PC-3 (cell line): ENCODE measurements around the gene FAM241B. TPM values are rescaled to one million over a fixed set of nuclear protein-coding genes. Genes with fewer than 3 reads are reported as not detected.

Experiments used
- ATAC-seq: fragments of 200-7000 bp; cut with Tn5 transposase; 2 replicates; pipeline ENCODE4 v1.9.1; 2020; ENCODE audit warnings: mild to moderate bottlenecking, moderate library complexity
- BruUV-seq: library from RNA; stranded (reverse); fragments of 400-500 nt; replicated peaks from 2 replicates; lab custom pipeline; 2021; lab: Mats Ljungman, UMichigan
- CTCF ChIA-PET: fragments of 300-600 bp; sonication (Branson Sonifier 250); formaldehyde crosslinking; loops from one replicate; lab custom pipeline; 2022; ENCODE audit warnings: antibody characterized with exemption; lab: Charles Lee
- POLR2A ChIA-PET: fragments of 300-600 bp; sonication (Branson Sonifier 250); formaldehyde crosslinking; loops from one replicate; lab custom pipeline; 2022; ENCODE audit warnings: antibody characterized with exemption; ENCODE audit not compliant: unreplicated experiment; lab: Charles Lee
- DNase-seq: peaks from one replicate; pipeline ENCODE4 v3.0.0-alpha.2; 2015
- H2AFZ ChIP-seq: fragments of 300-600 bp; sonication (generic); 2 replicates; pipeline ENCODE4 v1.6.0; 2016; ENCODE audit warnings: antibody characterized with exemption, low read length
- H3F3A ChIP-seq: fragments of 300-600 bp; sonication (generic); one replicate; pipeline ENCODE4 v1.6.0; 2017; ENCODE audit warnings: antibody characterized with exemption, low read length, control low read depth, mild to moderate bottlenecking; ENCODE audit not compliant: unreplicated experiment
- H3K27ac ChIP-seq: fragments of 300-600 bp; sonication (generic); 2 replicates; pipeline ENCODE4 v1.5.1; 2016; ENCODE audit warnings: mild to moderate bottlenecking, low read length
- H3K27me3 ChIP-seq: fragments of 300-600 bp; sonication (generic); 2 replicates; pipeline ENCODE4 v1.6.1; 2016; ENCODE audit warnings: low read length, mixed read lengths
- H3K36me3 ChIP-seq: fragments of 300-600 bp; sonication (generic); 2 replicates; pipeline ENCODE4 v1.6.1; 2016; ENCODE audit warnings: low read depth, mixed run types, low read length, mixed read lengths
- H3K4me1 ChIP-seq: fragments of 300-600 bp; sonication (generic); 2 replicates; pipeline ENCODE4 v1.5.1; 2016; ENCODE audit warnings: low read length; ENCODE audit not compliant: insufficient read depth
- H3K4me2 ChIP-seq: fragments of 300-600 bp; sonication (generic); 2 replicates; pipeline ENCODE4 v1.6.0; 2016; ENCODE audit warnings: low read length
- H3K4me3 ChIP-seq: fragments of 300-600 bp; sonication (generic); 2 replicates; pipeline ENCODE4 v1.5.1; 2016; ENCODE audit warnings: mild to moderate bottlenecking, low read length, mixed read lengths
- H3K79me2 ChIP-seq: fragments of 300-600 bp; sonication (generic); 2 replicates; pipeline ENCODE4 v1.6.1; 2017; ENCODE audit warnings: low read length, mixed read lengths
- H3K9ac ChIP-seq: fragments of 300-600 bp; sonication (generic); 2 replicates; pipeline ENCODE4 v1.6.0; 2016; ENCODE audit warnings: mild to moderate bottlenecking, low read length
- H3K9me2 ChIP-seq: fragments of 300-600 bp; sonication (generic); replicated peaks from 2 replicates; pipeline ENCODE4 v1.6.1; 2016; ENCODE audit warnings: mixed run types, low read length, mixed read lengths
- H3K9me3 ChIP-seq: fragments of 300-600 bp; sonication (generic); 2 replicates; pipeline ENCODE4 v1.6.1; 2016; ENCODE audit warnings: low read length, mixed read lengths
- H4K20me1 ChIP-seq: fragments of 300-600 bp; sonication (generic); 2 replicates; pipeline ENCODE4 v1.6.1; 2016; ENCODE audit warnings: low read length, mixed read lengths
- CTCF ChIP-seq: fragments of 300-600 bp; sonication (generic); conservative IDR thresholded peaks from 2 replicates; pipeline ENCODE4 v1.5.1; 2017; ENCODE audit warnings: antibody characterized with exemption, low read depth, mild to moderate bottlenecking, low read length
- EZH2 ChIP-seq: fragments of 300-600 bp; sonication (generic); IDR thresholded peaks from one replicate; pipeline ENCODE4 v1.6.1; 2017; ENCODE audit warnings: antibody characterized with exemption, mild to moderate bottlenecking, low read length; ENCODE audit not compliant: unreplicated experiment
- EZH2phosphoT487 ChIP-seq: fragments of 300-600 bp; sonication (generic); IDR thresholded peaks from 2 replicates; pipeline ENCODE4 v1.6.1; 2018; ENCODE audit warnings: mild to moderate bottlenecking, antibody characterized with exemption, low read length, borderline replicate concordance
- intact Hi-C: fragments of 100-400 bp; cut with micrococcal nuclease; formaldehyde crosslinking; loops from 2 replicates; pipeline ENCODE4 v1.9.0; 2023
- total RNA-seq: library from RNA; depleted of rRNA; stranded (reverse); fragments of >200 nt; gene quantifications from 2 replicates; pipeline ENCODE4 v1.2.3, GENCODE V29; 2014

FAM241B gene
- total RNA-seq, 1 experiment from 2014 or later: 45.4 TPM

GRCh38 chr10:69626826-69627225 lies 3.2 kb upstream of the FAM241B start:
- H3F3A ChIP-seq: no peaks in the 10 kb centered on the region
- no peak overlapping the region for H3K9ac ChIP-seq
- BruUV-seq: no TSS peak
- intact Hi-C loops: no loop called here
- no peaks in the 10 kb centered on the region for H3K36me3 ChIP-seq
- H3K79me2 ChIP-seq: peaks cover 16% of the 10 kb centered on the region
- DNase-seq (no peak), ATAC-seq (no peak)
- no peak overlapping the region for H2AFZ ChIP-seq
- peaks cover 8% of the 10 kb centered on the region; the same call in 1 of the 2 replicates for H3K9me3 ChIP-seq
- H3K4me1 ChIP-seq: peaks cover 16% of the 10 kb centered on the region
- H3K27me3 ChIP-seq: peaks cover 29% of the 10 kb centered on the region
- TF ChIP-seq EZH2 (no peak), CTCF (no peak), EZH2phosphoT487 (no peak)
- no peak overlapping the region for H3K4me2 ChIP-seq
- no peaks in the 10 kb centered on the region for H3K9me2 ChIP-seq
- no peak overlapping the region for H3K27ac ChIP-seq
- H4K20me1 ChIP-seq: no peaks in the 10 kb centered on the region
- ChIA-PET POLR2A (no interaction called here), CTCF (no interaction called here)
- H3K4me3 ChIP-seq: no peak overlapping the region

- H4K20me1 ChIP-seq: no peaks in the 10 kb centered on the region
- H3K27me3 ChIP-seq: peaks cover 11% of the 10 kb centered on the region; the same call in 1 of the 2 replicates
- peaks cover 16% of the 10 kb centered on the region for H3K4me1 ChIP-seq
- H3K27ac ChIP-seq: no peak overlapping the region
- no peak overlapping the region for H3K4me3 ChIP-seq
- no TSS peak for BruUV-seq
- peaks cover 17% of the 10 kb centered on the region for H3K79me2 ChIP-seq
- ATAC-seq (no peak), DNase-seq (no peak)
- H3K36me3 ChIP-seq: peaks cover 9% of the 10 kb centered on the region; the same call in 1 of the 2 replicates
- H3K9me3 ChIP-seq: peaks cover 8% of the 10 kb centered on the region; the same call in 1 of the 2 replicates
- H2AFZ ChIP-seq: no peak overlapping the region
- no peak overlapping the region for H3K9ac ChIP-seq
- TF ChIP-seq EZH2: no peak
- no peak for TF ChIP-seq CTCF
- TF ChIP-seq EZH2phosphoT487: no peak
- H3K9me2 ChIP-seq: no peaks in the 10 kb centered on the region
- ChIA-PET CTCF (interaction anchor here (0.7 to 0.9 kb wide), 4 partner anchors 8 to 182 kb away, joined by 3 to 5 read pairs (median 4); no protein-coding TSS in a partner anchor), POLR2A (interaction anchor here (0.6 kb wide), 1 partner anchor 9 kb away, joined by 4 read pairs; no protein-coding TSS in a partner anchor)
- intact Hi-C loops: no loop called here
- H3F3A ChIP-seq: no peaks in the 10 kb centered on the region
- H3K4me2 ChIP-seq: no peak overlapping the region
These were observed 1.2 kb upstream of the FAM241B start for GRCh38 chr10:69628891-69629290.

GRCh38 chr10:69629519-69629896 lies 539 bp upstream of the FAM241B start:
- peaks cover 5% of the 10 kb centered on the region; the same call in 1 of the 2 replicates for H3K27me3 ChIP-seq
- peak overlapping the region; percentile 100 for H3K4me2 ChIP-seq
- H3K4me3 ChIP-seq: peak overlapping the region; percentile 96
- H4K20me1 ChIP-seq: no peaks in the 10 kb centered on the region
- ChIA-PET CTCF (interaction anchor here (0.7 to 0.9 kb wide), 4 partner anchors 8 to 182 kb away, joined by 3 to 5 read pairs (median 4); no protein-coding TSS in a partner anchor), POLR2A (interaction anchor here (0.6 kb wide), 1 partner anchor 8 kb away, joined by 4 read pairs; no protein-coding TSS in a partner anchor)
- peaks cover 16% of the 10 kb centered on the region for H3K4me1 ChIP-seq
- H2AFZ ChIP-seq: peak overlapping the region; percentile 94
- no peaks in the 10 kb centered on the region for H3F3A ChIP-seq
- H3K27ac ChIP-seq: no peak overlapping the region
- intact Hi-C loops: no loop called here
- 0 out of 2 replicates have a peak, but pooled peaks cover 4% of the 10 kb centered on the region for H3K9me3 ChIP-seq
- peaks cover 17% of the 10 kb centered on the region for H3K79me2 ChIP-seq
- H3K9ac ChIP-seq: peak overlapping the region; percentile 77
- H3K36me3 ChIP-seq: peaks cover 9% of the 10 kb centered on the region; the same call in 1 of the 2 replicates
- TF ChIP-seq EZH2phosphoT487: no peak
- TF ChIP-seq EZH2: no peak
- TF ChIP-seq CTCF: no peak
- no peak; the same call in 1 of the 2 replicates for ATAC-seq
- BruUV-seq: no TSS peak
- no peaks in the 10 kb centered on the region for H3K9me2 ChIP-seq
- DNase-seq: peak; percentile 13
